HTR-8/SVneo (cell line): ENCODE data around the gene SMIM36.
"Not testable (repeated sequence)": the region's sequence is repeated elsewhere in the genome, so short reads cannot be mapped to it uniquely, and the experiment has no call there.

ENCODE experiments used
- DNase-seq: peaks from one replicate; pipeline ENCODE4 v3.0.0; 2011; ENCODE audit warnings: low spot score, mixed read lengths; ENCODE audit not compliant: insufficient read length
- FAIRE-seq: peaks from 2 replicates; lab custom pipeline; 2011; peaks lifted over from hg19 to GRCh38; lab: Jason Lieb, UNC

The SMIM36 gene

DNA sequence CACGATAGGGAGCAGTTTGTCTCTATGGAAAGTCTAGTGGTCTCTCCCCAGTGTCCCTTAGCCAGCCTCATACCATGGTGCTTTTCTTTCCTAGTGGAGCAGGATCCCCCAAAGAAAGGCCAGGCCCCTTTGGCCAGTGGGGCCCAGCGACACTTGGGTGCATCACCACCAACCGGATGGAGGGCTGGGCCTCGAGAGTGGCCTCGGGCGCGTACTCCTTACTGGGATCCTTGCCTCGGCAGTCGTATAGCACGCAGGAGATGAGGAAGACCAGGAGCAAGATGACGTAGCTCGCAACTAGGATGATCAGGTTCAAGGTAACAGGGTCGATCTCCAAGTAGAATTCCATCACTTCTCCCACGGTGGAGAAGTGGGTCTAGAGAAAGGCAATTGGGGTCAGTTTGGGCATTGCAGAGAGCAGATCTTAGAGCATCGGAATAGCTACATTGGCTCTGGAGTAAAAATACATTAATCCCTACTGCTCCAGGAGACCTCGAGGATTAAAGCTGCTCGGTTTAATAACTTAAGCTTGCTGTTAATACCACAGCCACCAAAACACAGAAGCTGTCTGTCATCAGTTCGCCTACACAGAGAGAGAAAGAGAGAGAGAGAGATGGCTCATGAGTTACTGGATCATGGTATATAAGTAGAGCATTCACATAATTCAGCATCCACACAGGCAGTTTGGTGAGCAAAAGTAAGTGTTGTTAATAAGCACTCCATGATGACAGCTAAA lies at the start of gene SMIM36:
Gene SMIM36, minus strand, starts transcription at position 467 of the 736 bp plus-strand sequence.
- no peak for FAIRE-seq
- no peak for DNase-seq

DNA sequence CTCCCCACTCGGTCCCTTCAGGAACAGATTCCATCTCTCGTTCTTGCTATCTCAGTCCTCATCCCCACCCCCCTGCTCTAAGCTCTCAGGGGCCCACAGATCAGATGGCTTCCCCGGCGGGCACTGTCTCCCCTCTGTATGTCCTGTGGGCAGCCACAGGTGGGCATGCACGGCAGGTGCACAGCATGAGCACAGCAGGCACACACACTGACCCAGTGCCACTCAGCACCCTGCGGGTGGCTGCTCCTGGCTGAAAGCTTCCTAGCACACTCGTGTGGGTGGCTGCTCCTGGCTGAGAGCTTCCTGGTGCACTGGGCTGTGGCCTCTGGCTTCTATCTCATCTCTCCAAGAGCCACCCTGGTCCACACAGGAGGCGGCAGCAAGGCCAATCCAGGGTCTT lies 44.5 kb upstream of the SMIM36 start:
- DNase-seq (no peak), FAIRE-seq (no peak)

GRCh38 chr17:55549140-55549539 lies 37.9 kb upstream of the SMIM36 start:
- no peak for DNase-seq
- no peak for FAIRE-seq

GRCh38 chr17:55546991-55547664 lies 35.9 kb upstream of the SMIM36 start:
- FAIRE-seq (no peak), DNase-seq (no peak)

DNA sequence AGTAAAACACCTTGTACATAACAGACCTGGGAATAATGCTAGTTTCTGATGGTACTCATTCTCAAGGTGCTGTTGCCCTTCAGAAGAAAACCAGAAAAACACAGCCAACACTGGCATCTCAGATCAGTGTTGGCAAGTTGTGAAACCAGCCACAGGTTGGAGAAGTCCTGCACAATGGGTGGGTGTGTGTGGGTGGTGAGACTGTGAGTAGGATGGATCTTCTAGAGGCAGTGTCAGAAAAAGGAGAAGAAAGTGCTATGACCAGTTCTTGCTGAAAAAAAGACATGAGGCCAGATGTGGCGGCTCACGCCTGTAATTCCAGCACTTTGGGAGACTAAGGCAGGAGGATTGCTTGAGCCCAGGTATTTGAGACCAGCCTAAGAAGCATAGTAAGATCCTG lies 35.2 kb upstream of the SMIM36 start:
- FAIRE-seq (no peak), DNase-seq (no peak)

- DNase-seq, result no peak
- no peak for FAIRE-seq
Measured at GRCh38 chr17:55545806-55546205, 34.6 kb upstream of the SMIM36 start.

DNA sequence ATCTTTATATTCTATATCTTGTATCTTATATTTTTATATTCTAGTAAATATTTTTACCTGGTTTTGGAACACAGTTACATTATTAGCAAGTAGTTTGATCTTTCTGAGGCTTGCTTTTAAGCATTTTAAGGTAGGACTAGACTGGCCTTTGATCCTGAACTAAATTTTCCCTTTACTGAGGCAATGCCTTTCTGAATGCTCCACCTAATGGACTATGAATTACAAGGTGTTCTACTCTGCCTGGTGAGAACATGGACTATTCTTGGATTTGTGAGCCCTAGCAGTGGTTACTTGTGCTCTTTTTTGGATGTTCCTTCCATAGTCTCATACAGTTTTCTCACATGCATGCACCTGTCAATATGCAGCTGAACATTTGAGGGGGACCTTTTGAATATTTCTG lies 32.5 kb upstream of the SMIM36 start:
- FAIRE-seq, result no peak

GRCh38 chr17:55540414-55541091 lies 29.3 kb upstream of the SMIM36 start:
- DNase-seq (no peak), FAIRE-seq (no peak)

More for the DNA sequence above, 32.5 kb upstream of the SMIM36 start:
- no peak for DNase-seq

DNA sequence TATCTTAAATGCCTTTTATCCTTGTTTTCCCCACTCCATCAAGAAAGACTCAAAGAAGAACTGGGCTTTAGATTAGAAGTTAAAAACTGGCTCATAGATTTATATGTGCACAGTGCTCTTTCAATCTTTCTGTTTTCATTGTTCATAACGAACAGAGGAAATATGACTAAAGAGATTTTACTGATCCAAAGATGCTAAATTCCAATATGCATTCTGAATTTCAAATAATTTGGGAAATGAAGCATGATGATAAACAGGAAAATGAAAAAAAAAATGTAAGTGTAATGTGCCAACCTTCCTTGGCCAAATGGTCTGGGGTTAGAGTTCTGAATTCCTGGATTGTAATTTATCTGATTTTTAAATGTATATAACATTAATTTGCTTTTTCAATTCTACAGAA lies 25.0 kb upstream of the SMIM36 start:
- no peak for DNase-seq
- no peak for FAIRE-seq

DNA sequence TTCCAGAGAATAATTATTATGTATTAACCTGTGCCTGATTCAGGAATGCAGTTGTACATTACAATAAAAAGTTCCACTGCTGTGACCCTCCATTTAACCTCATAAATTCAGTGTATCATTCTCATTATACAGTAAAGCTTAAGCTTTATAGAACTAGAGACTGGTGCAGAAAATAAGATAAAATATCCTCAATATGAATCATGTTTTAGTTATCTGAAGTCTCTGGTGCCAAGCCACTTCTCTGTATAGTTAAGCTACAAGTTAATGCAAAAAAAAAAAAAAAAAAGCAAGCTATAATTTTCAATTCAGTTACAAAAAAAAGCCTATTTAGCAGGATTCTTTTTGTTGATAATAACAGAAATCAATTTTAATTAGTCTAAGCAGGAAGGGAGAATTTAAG lies 22.4 kb upstream of the SMIM36 start:
- DNase-seq (no peak), FAIRE-seq (no peak)

- FAIRE-seq (no peak), DNase-seq (no peak)
Measured at GRCh38 chr17:55532670-55533069, 21.4 kb upstream of the SMIM36 start.

- DNase-seq, result no peak
- FAIRE-seq, result no peak
Measured at GRCh38 chr17:55531053-55531728, 19.9 kb upstream of the SMIM36 start.

DNA sequence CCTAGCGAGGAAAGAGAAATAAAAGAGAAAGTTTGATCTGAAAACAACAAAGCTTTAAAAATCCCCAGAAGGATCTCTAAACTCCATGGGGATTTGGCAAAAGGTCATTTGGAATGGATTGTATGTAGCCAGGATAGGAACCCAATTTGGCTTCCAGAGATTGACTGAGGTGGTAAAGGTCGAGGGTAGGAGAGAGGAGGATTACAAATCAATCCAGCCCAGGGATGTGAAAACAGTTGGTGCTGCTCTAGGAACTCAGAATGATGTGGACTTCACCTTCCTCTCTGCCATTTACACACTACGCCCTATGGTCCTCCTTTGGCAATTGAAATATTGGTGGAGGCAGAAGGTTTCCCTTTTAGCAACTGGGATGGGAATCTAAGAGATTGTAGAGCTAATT lies 18.8 kb upstream of the SMIM36 start:
- DNase-seq (no peak), FAIRE-seq (no peak)

DNA sequence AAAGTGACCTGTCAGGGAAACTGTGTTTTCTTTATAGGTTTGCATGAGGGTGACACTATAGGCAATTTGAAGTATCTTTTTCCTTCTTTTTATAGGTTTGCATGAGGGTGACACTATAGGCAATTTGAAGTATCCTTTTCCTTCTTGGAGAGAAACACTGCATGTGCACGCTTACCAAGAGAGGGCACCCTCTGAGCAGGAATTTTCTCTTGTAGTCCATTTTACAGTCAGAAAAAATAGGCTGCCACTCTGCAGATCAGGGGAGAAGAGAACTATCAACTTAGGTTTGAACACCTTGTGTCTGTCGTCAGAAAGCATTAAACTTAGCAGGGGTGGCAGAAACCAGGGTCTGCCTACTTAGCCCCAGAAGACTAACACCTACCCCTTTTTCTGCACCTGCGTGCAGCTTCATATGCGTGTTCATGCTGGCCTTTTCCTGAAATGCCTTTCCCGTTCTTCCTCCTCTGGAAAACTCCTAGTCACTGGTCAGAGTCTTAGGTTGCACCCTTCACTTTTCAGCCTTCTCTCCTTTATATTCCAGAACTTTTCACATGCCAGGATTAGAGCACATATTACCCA lies 16.4 kb upstream of the SMIM36 start:
- FAIRE-seq (no peak), DNase-seq (peak; percentile 54)

GRCh38 chr17:55524440-55525220 lies 13.4 kb upstream of the SMIM36 start:
- FAIRE-seq, result no peak
- no peak for DNase-seq

DNA sequence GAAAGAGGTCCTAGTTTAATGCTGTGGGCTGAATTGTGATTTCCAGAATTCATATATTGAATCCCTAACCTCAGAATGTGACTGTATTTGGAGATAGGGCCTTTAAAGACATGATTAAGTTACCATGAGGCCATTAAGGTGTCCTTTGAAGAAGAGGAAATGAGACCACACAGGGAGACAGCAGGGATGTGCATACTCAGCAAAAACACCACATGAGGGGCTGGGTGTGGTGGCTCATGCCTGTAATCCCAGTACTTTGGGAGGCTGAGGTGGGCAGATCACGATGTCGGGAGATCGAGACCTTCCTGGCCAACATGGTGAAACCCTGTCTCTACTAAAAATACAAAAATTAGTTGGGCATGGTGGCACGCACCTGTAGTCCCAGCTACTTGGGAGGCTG lies 11.8 kb upstream of the SMIM36 start:
- not testable (repeated sequence) for FAIRE-seq, DNase-seq

- FAIRE-seq, result no peak
- DNase-seq, result no peak
Measured at GRCh38 chr17:55521186-55521585, 9.9 kb upstream of the SMIM36 start.

- FAIRE-seq, result no peak
- no peak for DNase-seq
Measured at GRCh38 chr17:55520402-55520801, 9.2 kb upstream of the SMIM36 start.

GRCh38 chr17:55518510-55518909 lies 7.3 kb upstream of the SMIM36 start:
- FAIRE-seq (no peak), DNase-seq (no peak)
